Mesenchymal stem cell (in vitro differentiated cells and primary cell): ENCODE data around the gene FGB.

Experiments used
- DNase-seq: peaks from one replicate; pipeline ENCODE4 v3.0.0-alpha.2; 2013
- H2AFZ ChIP-seq: one replicate; pipeline ENCODE4 v1.6.1; 2013; ENCODE audit warnings: low read depth, mild to moderate bottlenecking, control low read depth, inconsistent platforms, low read length, moderate library complexity
- H2AK5ac ChIP-seq: 2 replicates; pipeline ENCODE4 v1.6.1; 2013; ENCODE audit warnings: low read length, moderate library complexity, mild to moderate bottlenecking, inconsistent platforms; ENCODE audit not compliant: severe bottlenecking
- H2BK120ac ChIP-seq: one replicate; pipeline ENCODE4 v1.6.1; 2013; ENCODE audit warnings: low read depth, mild to moderate bottlenecking, inconsistent platforms, low read length, moderate library complexity
- H2BK12ac ChIP-seq, 2 experiments: one replicate each; pipeline ENCODE4 v1.6.1; 2013; ENCODE audit warnings: inconsistent platforms in 2 of 2, low read length in 2 of 2, mild to moderate bottlenecking in 2 of 2, moderate library complexity in 2 of 2, control low read depth in 1 of 2
- H2BK15ac ChIP-seq: one replicate; pipeline ENCODE4 v1.6.1; 2013; ENCODE audit warnings: mild to moderate bottlenecking, low read depth, inconsistent platforms; ENCODE audit not compliant: poor library complexity, severe bottlenecking
- H2BK5ac ChIP-seq: 2 replicates; pipeline ENCODE4 v1.6.1; 2013; ENCODE audit warnings: low read depth, mild to moderate bottlenecking, low read length, control low read depth, inconsistent platforms; ENCODE audit not compliant: poor library complexity, severe bottlenecking
- H3K14ac ChIP-seq, 2 experiments: one replicate each; pipeline ENCODE4 v1.6.1; 2013; ENCODE audit warnings: inconsistent platforms in 2 of 2, low read length in 2 of 2, control low read depth in 1 of 2, mild to moderate bottlenecking in 1 of 2, moderate library complexity in 1 of 2
- H3K18ac ChIP-seq, 2 experiments: one replicate each; pipeline ENCODE4 v1.6.1; 2013; ENCODE audit warnings: inconsistent platforms in 2 of 2, low read length in 2 of 2, control low read depth in 1 of 2, low read depth in 1 of 2, mild to moderate bottlenecking in 1 of 2
- H3K23ac ChIP-seq, 2 experiments: one replicate each; pipeline ENCODE4 v1.6.1; 2013; ENCODE audit warnings: inconsistent platforms in 2 of 2, low read length in 2 of 2, mild to moderate bottlenecking in 2 of 2, moderate library complexity in 2 of 2, control low read depth in 1 of 2
- H3K27ac ChIP-seq: 2 replicates; pipeline ENCODE4 v1.5.1; 2013; ENCODE audit warnings: mild to moderate bottlenecking, moderate library complexity, low read length, control low read depth, inconsistent platforms; ENCODE audit not compliant: poor library complexity, severe bottlenecking
- H3K27me3 ChIP-seq, 2 experiments: 2 replicates each; pipeline versions ENCODE4 v1.6.1 to v1.7.0; 2013; ENCODE audit warnings: low read length in 2 of 2, mild to moderate bottlenecking in 2 of 2, moderate library complexity in 2 of 2, control low read depth in 1 of 2, inconsistent platforms in 1 of 2; ENCODE audit not compliant: control insufficient read depth in 1 of 2, insufficient read depth in 1 of 2
- H3K36me3 ChIP-seq, 2 experiments: 2 replicates each; pipeline versions ENCODE4 v1.6.1 to v1.7.0; 2013; ENCODE audit warnings: low read length in 2 of 2, control low read depth in 1 of 2, inconsistent platforms in 1 of 2, low read depth in 1 of 2, mild to moderate bottlenecking in 1 of 2; ENCODE audit not compliant: insufficient read depth in 2 of 2, control insufficient read depth in 1 of 2
- H3K4ac ChIP-seq, 2 experiments: one replicate each; pipeline ENCODE4 v1.6.1; 2013; ENCODE audit warnings: inconsistent platforms in 2 of 2, low read length in 2 of 2, mild to moderate bottlenecking in 2 of 2, moderate library complexity in 2 of 2, control low read depth in 1 of 2, low read depth in 1 of 2
- H3K4me1 ChIP-seq: 2 replicates; pipeline ENCODE4 v1.6.1; 2013; ENCODE audit warnings: low read depth, low read length, control low read depth; ENCODE audit not compliant: control insufficient read depth, insufficient read depth
- H3K4me2 ChIP-seq: 2 replicates; pipeline ENCODE4 v1.6.1; 2013; ENCODE audit warnings: low read length, mild to moderate bottlenecking, inconsistent platforms; ENCODE audit not compliant: poor library complexity, severe bottlenecking
- H3K4me3 ChIP-seq, 2 experiments: 2 replicates each; pipeline versions ENCODE4 v1.5.1 to v1.7.0; 2013; ENCODE audit warnings: low read length in 2 of 2, mild to moderate bottlenecking in 2 of 2, control low read depth in 1 of 2, low read depth in 1 of 2; ENCODE audit not compliant: insufficient read depth in 1 of 2
- H3K79me1 ChIP-seq: replicated peaks from 2 replicates; pipeline ENCODE4 v1.6.1; 2013; ENCODE audit warnings: mild to moderate bottlenecking, control low read depth, low read length, inconsistent platforms; ENCODE audit not compliant: poor library complexity, severe bottlenecking
- H3K9ac ChIP-seq: 2 replicates; pipeline ENCODE4 v1.7.0; 2013; ENCODE audit warnings: mild to moderate bottlenecking, low read length, moderate library complexity
- H3K9me3 ChIP-seq: 2 replicates; pipeline ENCODE4 v1.7.0; 2013; ENCODE audit warnings: mild to moderate bottlenecking, low read length; ENCODE audit not compliant: control insufficient read depth
- H4K8ac ChIP-seq: one replicate; pipeline ENCODE4 v1.6.1; 2013; ENCODE audit warnings: inconsistent platforms, mild to moderate bottlenecking, low read length, moderate library complexity
- H4K91ac ChIP-seq: one replicate; pipeline ENCODE4 v1.6.1; 2013; ENCODE audit warnings: mild to moderate bottlenecking, low read length, inconsistent platforms
- WGBS: methylation state at CpG from one replicate; pipeline ENCODE4 v1.1.7; 2013; ENCODE audit warnings: mixed read lengths; 5-methylcytosine and 5-hydroxymethylcytosine counted together

FGB gene

GRCh38 chr4:154584259-154584658 is 21.4 kb downstream of the FGB start:
- Histone ChIP-seq H3K4me1 (no peaks in the 10 kb centered on the region), H3K4me3 (no peak overlapping the region), H2BK12ac (no peak overlapping the region), H3K4me2 (no peak overlapping the region), H4K8ac (no peak overlapping the region), H2BK15ac (no peak overlapping the region), H3K4ac (no peak overlapping the region), H4K91ac (no peak overlapping the region), H3K27me3 (peaks cover 0 to 11% of the 10 kb centered on the region in 2 experiments), H3K27ac (no peak overlapping the region), H3K79me1 (no peaks in the 10 kb centered on the region), H2BK120ac (no peak overlapping the region), H3K9ac (no peak overlapping the region), H3K18ac (no peak overlapping the region), H3K23ac (no peak overlapping the region), H3K36me3 (no peaks in the 10 kb centered on the region), H2BK5ac (no peak overlapping the region), H3K14ac (no peak overlapping the region), H3K9me3 (peaks cover 3% of the 10 kb centered on the region), H2AK5ac (no peak overlapping the region), H2AFZ (no peak overlapping the region)
- DNase-seq = no peak
- WGBS = 94% methylated on average over 4 of the region's 5 CpGs

- Histone ChIP-seq H3K14ac (no peak overlapping the region), H3K4ac (no peak overlapping the region), H3K79me1 (no peaks in the 10 kb centered on the region), H3K4me1 (peaks cover 2% of the 10 kb centered on the region), H3K9me3 (peaks cover 3% of the 10 kb centered on the region), H2AK5ac (no peak overlapping the region), H4K8ac (no peak overlapping the region), H3K36me3 (no peaks in the 10 kb centered on the region), H4K91ac (no peak overlapping the region), H3K27ac (no peak overlapping the region), H2BK5ac (no peak overlapping the region), H3K18ac (no peak overlapping the region), H2AFZ (no peak overlapping the region), H3K27me3 (peaks cover 0 to 22% of the 10 kb centered on the region in 2 experiments), H3K4me2 (no peak overlapping the region), H2BK120ac (no peak overlapping the region), H3K9ac (no peak overlapping the region), H3K23ac (no peak overlapping the region), H2BK15ac (no peak overlapping the region), H3K4me3 (no peak overlapping the region), H2BK12ac (no peak overlapping the region)
- DNase-seq = no peak
- WGBS = 79% methylated on average over 10 of the region's 10 CpGs
These were observed 22.7 kb downstream of the FGB start for GRCh38 chr4:154585369-154586018.

GRCh38 chr4:154586296-154587033 is 23.7 kb downstream of the FGB start:
- Histone ChIP-seq H3K9ac (no peak overlapping the region), H3K36me3 (no peaks in the 10 kb centered on the region)
- 88% methylated on average over 9 of the region's 13 CpGs for WGBS

GRCh38 chr4:154588198-154588597 is 25.4 kb downstream of the FGB start:
- WGBS = 82% methylated on average over 2 of the region's 2 CpGs
- Histone ChIP-seq H3K23ac (no peak overlapping the region), H3K4me3 (no peak overlapping the region)

More at GRCh38 chr4:154586296-154587033, 23.7 kb downstream of the FGB start:
- Histone ChIP-seq H3K27ac (no peak overlapping the region), H2BK12ac (no peak overlapping the region), H3K14ac (no peak overlapping the region), H4K8ac (no peak overlapping the region), H3K4me2 (no peak overlapping the region), H3K27me3 (peaks cover 0 to 26% of the 10 kb centered on the region in 2 experiments), H3K9me3 (peaks cover 3% of the 10 kb centered on the region), H2BK120ac (no peak overlapping the region), H4K91ac (no peak overlapping the region), H3K4me1 (peaks cover 3% of the 10 kb centered on the region), H2BK15ac (no peak overlapping the region), H3K79me1 (no peaks in the 10 kb centered on the region), H3K23ac (no peak overlapping the region), H2AK5ac (no peak overlapping the region), H2BK5ac (no peak overlapping the region), H3K18ac (no peak overlapping the region), H3K4ac (no peak overlapping the region), H3K4me3 (no peak overlapping the region), H2AFZ (no peak overlapping the region)
- no peak for DNase-seq

More at GRCh38 chr4:154588198-154588597, 25.4 kb downstream of the FGB start:
- no peak overlapping the region for H4K91ac ChIP-seq
- no peak overlapping the region for H4K8ac ChIP-seq
- H3K79me1 ChIP-seq = no peaks in the 10 kb centered on the region
- no peak overlapping the region for H2AK5ac ChIP-seq
- H3K18ac ChIP-seq = no peak overlapping the region
- H3K9me3 ChIP-seq = peaks cover 3% of the 10 kb centered on the region
- no peak for DNase-seq
- peaks cover 0 to 26% of the 10 kb centered on the region in 2 experiments for H3K27me3 ChIP-seq
- H3K14ac ChIP-seq = no peak overlapping the region
- no peak overlapping the region for H2BK120ac ChIP-seq
- H3K4ac ChIP-seq = no peak overlapping the region
- H2AFZ ChIP-seq = no peak overlapping the region
- H3K9ac ChIP-seq = no peak overlapping the region
- H2BK5ac ChIP-seq = no peak overlapping the region
- no peak overlapping the region for H2BK12ac ChIP-seq
- peaks cover 5% of the 10 kb centered on the region for H3K4me1 ChIP-seq
- H3K27ac ChIP-seq = no peak overlapping the region
- no peaks in the 10 kb centered on the region for H3K36me3 ChIP-seq
- no peak overlapping the region for H2BK15ac ChIP-seq
- H3K4me2 ChIP-seq = no peak overlapping the region
